ENCODE measurements around the gene CHST11. TPM values are rescaled to one million over a fixed set of nuclear protein-coding genes. Genes with fewer than 3 reads are reported as not detected.

The CHST11 gene
- total and polyA plus RNA-seq, 10 of the 15 experiments (the other 5 are each of a cell fraction or from before 2014, with no cell fraction given), result 1.9 to 38.1 (median 17.2) TPM

GRCh38 chr12:104673696-104674482, 217.1 kb downstream of the CHST11 start (continued):
- TF ChIP-seq SKIL (IDR thresholded peaks at IDR 0.05; ENCODE audit: low read depth, poor library complexity, severe bottlenecking), result no peak
- no peak for TF ChIP-seq USF2 (IDR thresholded peaks at IDR 0.05; ENCODE audit: borderline replicate concordance, low read depth, low read length)
- TF ChIP-seq STAT3 (IDR thresholded peaks at IDR 0.05; ENCODE audit: low read depth, low read length), result no peak
- no peak for TF ChIP-seq E4F1 (IDR thresholded peaks at IDR 0.05; ENCODE audit: borderline replicate concordance, partially characterized antibody)
- no peak for TF ChIP-seq BCL3 (IDR thresholded peaks at IDR 0.05; ENCODE audit: borderline replicate concordance, insufficient read depth, low read depth, low read length, poor library complexity, severe bottlenecking)
- TF ChIP-seq ETV6 (conservative IDR thresholded peaks at IDR 0.05 in 1 of 2, IDR thresholded peaks at IDR 0.05 in 1 of 2; ENCODE audit: borderline replicate concordance in 1 of 2, low read depth in 1 of 2), result no peak
